Measurements from ENCODE around the gene SSR3.

- TF ChIP-seq CTCF (IDR thresholded peaks at IDR 0.05; ENCODE audit: insufficient read depth, low read depth, low read length) (no peak), EZH2 (IDR thresholded peaks at IDR 0.05; ENCODE audit: insufficient read depth, low read length) (no peak)
Observed at GRCh38 chr3:156593814-156594213, 38.9 kb upstream of the SSR3 start.

Measured in astrocyte (in vitro differentiated cells and primary cell).